Activated effector memory CD4-positive, alpha-beta T cell treated with Interleukin-2 at 50 U/mL for 16 hours (primary cell): ENCODE results near the gene OR2V2.
"Not testable (repeated sequence)": the region's sequence is repeated elsewhere in the genome, so short reads cannot be mapped to it uniquely, and the experiment has no call there.

ENCODE experiments used
- DNase-seq: peaks from one replicate; pipeline ENCODE4 v3.0.0-alpha.2; 2020

The OR2V2 gene

DNA sequence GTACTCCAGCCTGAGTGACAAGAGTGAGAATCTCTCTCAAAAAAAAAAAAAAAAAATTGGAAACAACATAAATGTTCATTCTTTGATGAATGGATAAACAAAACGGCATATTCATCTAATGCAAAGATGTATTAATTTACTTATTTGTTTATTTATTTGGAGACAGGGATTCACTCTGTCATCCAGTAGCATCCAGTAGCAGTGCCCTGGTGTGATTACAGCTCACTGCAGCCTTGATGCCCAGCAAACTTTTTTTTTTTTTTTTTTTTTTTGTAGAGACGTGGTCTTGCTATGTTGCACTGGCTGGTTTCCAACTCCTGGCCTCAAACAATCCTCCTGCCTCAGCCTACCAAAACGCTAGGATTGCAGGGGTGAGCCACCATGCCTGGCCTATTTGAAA lies 24.4 kb downstream of the OR2V2 start:
- DNase-seq: no peak

DNA sequence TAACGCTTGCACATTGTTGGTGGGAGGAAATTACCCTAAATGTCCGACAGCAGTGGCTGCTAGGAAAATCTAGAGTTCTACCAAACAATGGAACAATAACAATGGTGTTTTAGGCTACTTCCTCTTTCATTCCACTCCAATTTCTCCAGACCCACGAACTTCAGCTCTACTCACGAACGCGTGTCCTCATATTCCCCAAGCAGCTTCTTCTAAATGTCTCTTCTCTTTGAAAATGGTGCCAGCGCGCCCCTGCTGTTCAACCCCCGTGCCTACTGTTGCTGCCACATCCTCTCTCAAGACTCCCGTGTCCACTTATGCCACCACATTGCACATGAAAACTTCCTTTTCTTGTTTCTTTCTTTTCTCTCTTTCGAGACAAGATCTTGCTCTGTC lies 25.6 kb downstream of the OR2V2 start:
- no peak for DNase-seq

DNA sequence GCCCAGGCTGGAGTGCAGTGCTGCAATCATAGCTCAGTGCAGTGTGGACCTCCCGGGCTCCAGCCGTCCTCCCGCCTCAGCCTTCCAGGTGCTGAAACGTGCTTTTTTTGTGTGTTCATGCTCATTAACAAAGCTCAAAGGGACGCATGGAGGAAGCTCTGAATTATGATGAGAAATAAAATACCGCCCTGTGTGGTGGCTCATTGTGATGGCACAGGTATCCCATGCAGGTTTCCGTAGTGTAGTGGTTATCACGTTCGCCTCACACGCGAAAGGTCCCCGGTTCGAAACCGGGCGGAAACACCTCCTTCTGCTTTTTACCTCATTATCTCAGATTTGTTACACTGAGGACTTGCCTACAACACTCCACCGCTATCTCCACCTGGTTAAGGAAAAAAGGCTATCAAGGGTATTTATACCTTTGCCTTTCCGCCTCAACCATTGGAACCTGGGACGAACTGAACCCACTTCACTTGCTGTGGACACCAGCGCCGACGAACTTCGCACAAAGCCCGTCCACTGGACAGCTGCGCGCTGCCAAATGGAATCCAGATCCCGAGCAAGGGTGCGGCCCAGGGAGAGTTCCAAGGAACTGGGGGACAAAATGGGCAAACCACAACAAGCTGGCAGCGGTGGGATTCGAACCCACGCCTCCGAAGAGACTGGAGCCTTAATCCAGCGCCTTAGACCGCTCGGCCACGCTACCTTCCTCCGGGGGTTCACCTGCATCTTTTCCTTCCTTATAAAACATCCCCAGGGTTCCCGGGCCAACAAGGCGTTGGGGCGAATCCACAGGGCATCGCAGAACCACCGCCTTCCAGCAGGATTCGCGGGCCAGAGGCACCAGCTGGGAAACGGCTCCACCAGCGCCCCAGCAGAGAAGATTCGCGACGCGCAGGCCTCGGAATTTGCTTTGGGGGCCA lies 26.3 kb downstream of the OR2V2 start:
- DNase-seq: no peak

- DNase-seq: no peak
Observed at GRCh38 chr5:181176254-181176952, 29.0 kb downstream of the OR2V2 start.

DNA sequence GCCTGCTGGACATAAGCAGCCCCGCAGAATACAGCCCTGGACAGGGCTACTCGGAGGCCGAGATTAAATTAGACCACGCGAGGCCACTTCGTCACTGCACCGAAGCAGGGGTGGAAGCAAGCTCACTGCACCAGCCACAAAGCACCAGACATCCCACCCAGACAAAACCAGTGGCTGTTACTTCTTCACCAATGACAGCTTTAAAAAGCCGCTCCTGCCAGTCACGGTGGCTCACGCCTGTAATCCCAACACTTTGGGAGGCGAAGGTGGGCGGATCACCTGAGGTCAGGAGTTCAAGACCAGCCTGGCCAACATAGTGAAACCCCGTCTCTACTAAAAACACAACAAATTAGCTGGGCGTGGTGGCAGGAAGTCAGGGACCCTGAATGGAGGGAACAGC lies 30.2 kb downstream of the OR2V2 start:
- DNase-seq: not testable (repeated sequence)

DNA sequence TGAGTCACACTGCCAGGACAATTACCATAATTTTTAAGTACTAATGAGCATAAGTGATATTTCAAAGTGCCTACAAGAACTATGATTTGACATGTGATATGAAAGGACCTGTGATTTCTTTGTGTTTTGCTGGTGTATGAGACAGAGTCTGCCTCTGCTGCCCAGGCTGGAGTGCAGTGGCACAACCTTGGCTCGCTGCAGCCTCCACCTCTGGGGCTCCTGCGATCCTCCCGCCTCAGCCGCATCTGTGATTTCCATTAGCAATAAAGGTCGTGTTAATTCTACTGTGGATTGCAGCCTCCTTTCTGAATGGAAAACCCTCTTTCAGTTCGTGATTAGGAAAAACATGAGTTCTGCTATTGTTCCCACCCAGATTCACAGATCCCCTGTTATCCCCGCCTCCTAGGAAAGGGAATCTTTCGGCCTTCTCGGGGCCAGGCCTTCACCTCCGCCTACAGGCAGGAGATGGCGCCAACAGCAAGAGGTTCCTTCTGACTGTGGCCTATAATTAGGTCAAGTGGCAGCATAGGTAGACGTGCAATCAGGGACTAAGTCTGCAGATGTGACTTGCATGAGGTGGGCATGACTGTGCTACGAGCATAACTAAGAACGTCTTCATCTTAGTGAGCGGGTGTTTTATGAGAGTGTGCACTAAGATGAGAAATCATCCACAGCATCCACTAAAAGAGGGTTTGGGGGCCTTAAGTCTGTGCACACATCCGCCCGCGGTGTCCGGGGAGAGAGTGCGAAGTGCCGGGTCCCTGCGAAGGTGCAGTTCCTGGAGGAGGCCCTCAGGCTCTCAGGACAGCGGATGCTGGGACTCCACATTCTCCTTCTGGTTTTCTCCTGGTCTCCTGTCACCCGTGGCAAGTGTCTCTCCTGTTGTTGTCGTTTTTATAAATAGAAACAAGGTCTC lies 34.5 kb downstream of the OR2V2 start:
- DNase-seq: peak; percentile 51

DNA sequence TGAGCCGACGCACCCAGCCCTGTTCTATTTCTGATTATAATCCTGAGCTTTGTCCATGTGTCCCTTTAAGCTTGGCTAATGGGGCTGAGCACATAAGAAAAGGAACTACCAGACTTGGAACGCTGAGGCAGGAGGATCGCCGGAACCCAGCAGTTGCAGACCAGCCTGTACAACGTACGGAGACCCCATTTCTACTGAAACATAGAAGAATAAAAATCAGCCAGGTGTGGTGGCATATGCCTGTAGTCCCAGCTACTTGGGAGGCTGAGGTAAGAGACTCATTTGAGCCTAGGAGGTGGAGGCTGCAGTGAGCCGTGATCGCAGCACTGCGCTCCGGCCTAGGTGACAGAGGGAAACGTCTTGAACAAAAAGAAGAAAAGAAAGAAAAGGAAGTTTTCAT lies 35.3 kb downstream of the OR2V2 start:
- no peak for DNase-seq

DNA sequence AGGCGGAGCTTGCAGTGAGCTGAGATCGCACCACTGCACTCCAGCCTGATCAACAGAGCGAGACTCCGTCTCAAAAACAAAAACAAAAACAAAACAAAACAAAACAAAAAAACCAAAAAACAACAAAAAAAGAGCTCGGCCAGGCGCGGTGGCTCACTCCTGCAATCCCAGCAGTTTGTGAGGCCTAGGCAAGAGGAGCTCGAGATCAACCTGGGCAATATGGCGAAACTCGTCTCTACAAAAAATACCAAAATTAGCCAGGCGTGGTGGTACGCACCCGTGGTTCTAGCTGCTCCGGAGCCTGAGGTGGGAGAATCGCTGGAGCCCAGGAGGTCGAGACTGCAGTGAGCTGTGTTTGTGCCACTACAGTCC lies 37.4 kb downstream of the OR2V2 start:
- DNase-seq: no peak

GRCh38 chr5:181185560-181185959 lies 38.2 kb downstream of the OR2V2 start:
- no peak for DNase-seq

DNA sequence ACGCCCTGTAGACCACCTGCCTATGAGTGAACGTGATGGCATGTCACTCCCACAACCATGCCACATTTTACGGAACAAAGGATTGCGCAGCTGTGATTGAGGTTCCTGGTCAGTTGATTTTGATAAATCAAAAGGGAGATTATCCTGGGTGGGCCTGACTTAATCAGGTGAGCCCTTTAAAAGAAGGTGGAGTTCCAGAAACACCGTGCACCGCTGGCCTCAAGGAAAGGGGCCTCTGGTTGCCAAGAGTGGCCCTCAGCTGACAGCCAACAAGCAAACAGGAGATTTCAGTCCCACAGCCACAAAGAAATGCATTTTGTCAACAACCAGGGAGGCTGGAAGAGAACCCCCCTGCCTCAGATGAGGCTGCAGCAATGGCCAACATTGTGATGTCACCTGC lies 38.6 kb downstream of the OR2V2 start:
- DNase-seq: no peak

GRCh38 chr5:181186986-181187499 lies 39.7 kb downstream of the OR2V2 start:
- no peak for DNase-seq

DNA sequence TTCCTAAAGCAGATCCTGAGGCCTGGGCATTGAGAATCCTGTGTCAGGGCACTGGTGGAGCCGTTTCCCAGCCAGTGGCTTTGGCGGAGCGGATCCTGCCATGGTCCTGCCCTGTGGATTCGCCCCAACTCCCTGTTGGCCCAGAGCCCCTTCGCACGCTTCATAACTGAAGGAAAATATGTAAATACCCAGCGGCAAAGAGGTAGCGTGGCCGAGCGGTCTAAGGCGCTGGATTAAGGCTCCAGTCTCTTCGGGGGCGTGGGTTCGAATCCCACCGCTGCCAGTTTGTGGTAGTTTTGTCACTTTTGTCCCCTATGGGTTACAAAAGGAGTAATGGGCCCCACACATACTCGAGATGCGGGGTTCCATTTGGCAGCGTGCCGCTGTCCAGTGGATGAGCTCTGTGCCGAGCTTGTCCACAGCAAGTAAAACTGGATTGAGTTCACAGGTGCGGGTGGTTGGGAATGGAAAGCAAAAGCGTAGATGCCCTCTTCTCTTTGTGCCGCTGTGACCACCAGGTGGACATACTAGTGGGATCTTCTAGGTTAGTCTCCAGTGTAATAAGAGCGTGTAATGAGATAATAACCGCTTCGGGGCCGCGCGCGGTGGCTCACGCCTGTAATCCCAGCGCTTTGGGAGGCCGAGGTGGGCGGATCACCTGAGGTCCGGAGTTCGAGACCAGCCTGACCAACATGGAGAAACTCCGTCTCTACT lies 40.3 kb downstream of the OR2V2 start:
- no peak for DNase-seq

DNA sequence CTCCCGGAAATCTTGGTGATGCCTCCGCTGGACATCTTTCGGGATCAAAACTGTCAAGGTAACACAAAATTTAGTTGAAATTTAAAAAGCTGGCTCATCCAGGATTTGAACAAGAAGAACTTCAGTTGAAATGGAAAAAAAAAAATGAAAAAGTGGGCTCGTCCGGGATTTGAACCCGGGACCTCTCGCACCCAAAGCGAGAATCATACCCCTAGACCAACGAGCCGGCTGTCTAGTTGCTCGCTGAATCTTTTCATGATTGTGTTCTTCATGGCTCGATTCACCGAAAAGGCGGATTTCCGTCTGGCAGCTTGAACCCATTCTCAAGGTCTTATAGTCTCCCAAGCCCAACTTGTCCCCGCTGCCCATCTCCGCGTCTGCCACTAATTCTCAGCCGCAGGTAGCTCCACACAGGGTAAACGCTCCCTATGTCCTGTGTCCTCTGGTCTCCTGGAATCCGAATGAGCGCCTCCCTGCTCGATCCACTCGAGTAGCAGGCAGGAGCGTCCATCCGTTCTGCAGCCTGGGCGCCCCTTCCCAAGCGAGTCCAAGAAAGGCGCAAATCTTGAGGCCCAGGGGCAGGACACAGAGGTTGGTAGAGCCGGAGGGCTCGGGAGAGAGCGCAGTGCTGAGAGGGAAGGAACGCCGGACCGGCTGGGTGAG lies 41.4 kb downstream of the OR2V2 start:
- DNase-seq: peak; percentile 66

DNA sequence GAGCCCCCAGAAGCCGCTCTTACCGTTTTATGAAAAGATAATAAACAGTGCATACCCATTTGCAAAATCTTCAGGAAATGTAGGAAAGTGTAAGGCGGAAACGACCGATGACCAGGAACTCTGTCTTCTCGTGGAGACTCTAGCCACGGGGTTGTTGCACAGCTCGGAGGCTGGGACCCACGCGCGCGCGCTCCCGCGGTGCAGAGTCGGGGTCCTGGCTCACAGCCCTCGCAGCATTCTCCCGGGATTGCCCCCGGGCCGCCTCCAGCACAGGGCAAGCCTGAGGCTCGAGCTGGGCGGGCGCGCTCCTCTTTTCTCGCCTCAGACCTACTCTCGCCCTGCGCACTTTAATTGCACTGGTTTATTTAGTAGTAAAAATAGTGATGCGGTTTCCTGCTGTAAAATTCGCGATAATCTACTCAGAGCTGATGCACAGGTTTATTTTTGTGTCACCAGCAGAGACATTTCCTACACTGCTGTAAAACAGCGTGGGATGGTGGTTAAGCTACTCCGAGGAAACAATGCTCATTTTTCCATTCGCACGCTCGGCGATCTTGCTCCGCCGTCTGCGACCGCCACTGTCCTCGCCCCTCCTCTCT lies 42.1 kb downstream of the OR2V2 start:
- DNase-seq: peak; percentile 32

DNA sequence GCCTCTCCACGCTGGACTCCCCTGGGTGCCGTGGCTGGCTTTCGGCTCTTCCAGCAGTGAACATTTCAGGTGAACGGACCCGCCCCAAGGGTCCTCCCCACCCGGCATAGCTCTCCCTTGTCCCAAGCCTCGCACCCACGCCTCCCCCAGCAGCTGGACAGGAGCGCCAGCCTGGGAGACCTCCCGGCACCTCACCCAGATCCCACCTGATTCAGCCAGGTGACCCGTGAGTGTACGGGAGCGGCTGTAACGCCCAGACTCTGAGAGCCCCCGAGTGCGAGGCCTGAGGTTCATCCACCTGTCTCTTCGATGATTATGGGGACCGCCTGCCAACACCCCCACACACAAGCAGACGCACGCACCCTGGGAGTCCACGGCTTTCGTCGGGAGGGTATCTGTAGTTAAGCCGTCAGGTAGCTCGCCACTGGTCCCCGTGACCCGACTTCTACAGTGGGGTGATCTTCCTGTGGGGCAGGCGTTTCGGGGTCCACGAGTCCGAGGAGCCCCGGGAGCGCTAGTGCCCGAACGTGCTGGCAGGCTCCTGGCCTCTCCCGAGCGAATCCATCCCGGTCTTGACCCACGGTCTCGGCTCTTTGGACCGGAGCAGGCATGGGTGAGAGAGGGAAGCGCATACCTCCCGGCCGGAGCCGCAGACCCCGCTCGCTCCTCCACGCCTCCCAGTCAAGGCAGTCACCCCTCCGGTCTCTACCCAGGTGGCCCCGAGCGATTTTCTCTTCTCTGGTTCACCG lies 42.8 kb downstream of the OR2V2 start:
- peak; percentile 27 for DNase-seq

DNA sequence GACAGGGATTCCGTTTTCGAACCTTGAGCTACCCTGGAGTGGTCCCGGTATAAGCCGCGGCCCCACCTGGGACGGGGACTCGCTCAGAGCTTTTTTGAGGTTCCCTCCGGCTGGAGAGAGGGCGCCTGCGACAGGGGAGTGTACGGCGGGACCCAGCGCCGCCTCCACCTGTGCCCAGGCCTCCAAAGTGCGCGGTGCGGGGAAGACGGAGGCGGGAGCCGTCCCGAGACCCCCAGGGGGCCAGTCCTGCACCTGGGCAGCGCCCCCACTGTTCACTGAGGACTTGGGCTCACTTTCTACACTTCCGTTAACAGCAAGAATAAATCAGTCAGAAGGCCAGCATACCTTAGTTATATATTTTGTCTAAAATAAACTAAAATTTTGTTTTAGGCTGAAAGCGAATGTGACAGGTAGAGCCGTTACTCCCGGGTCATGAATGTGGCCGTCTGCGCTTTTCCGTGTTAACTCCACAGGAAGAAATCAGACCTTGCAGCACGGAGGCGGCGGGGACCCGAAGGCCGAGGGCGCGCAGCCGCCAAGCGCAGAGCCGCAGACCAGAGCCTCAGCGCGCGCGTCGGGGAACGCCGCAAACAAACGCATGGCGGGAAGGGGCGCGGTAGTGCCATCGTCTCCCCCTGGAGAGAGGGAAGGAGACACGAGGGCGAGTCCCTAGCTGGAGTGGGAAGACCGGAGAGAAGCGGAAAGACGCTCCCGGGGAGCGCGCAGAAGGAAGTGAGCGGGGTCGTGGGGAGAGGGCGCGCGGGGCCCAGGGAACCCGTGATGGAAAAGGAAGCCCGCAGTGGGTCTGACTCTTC lies 43.5 kb downstream of the OR2V2 start:
- DNase-seq: peak; percentile 36

- DNase-seq: peak; percentile 95
Observed at GRCh38 chr5:181191526-181192336, 44.3 kb downstream of the OR2V2 start.

GRCh38 chr5:181192337-181193046 lies 45.1 kb downstream of the OR2V2 start:
- no peak for DNase-seq
